Lung (tissue), 12 donors: ENCODE data around the gene ATF7IP2. TPM values are rescaled to one million over a fixed set of nuclear protein-coding genes. Genes with fewer than 3 reads are reported as not detected.
A peak's percentile ranks its signal among the peaks of the same experiment; 100 is the strongest.

Experiments used
- ATAC-seq: fragments of 200-7000 bp; cut with Tn5 transposase; one replicate; pipeline ENCODE4 v1.9.1; 2020; ENCODE audit warnings: moderate number of reproducible peaks; ENCODE audit not compliant: insufficient read depth, low FRiP score
- DNase-seq, 3 donors: peaks; one replicate each; pipeline ENCODE4 v3.0.0-alpha.2; 2013 to 2017
- H3K27ac ChIP-seq, 2 donors: one replicate each; pipeline ENCODE4 v1.5.1; 2013; ENCODE audit warnings: mild to moderate bottlenecking in 2 of 2, moderate library complexity in 2 of 2, control low read depth in 1 of 2, inconsistent platforms in 1 of 2, low read depth in 1 of 2, low read length in 1 of 2
- H3K27me3 ChIP-seq, 3 donors: one replicate each; pipeline ENCODE4 v1.5.1; 2013; ENCODE audit warnings: low read length in 2 of 3; ENCODE audit not compliant: control insufficient read depth in 3 of 3, insufficient read depth in 3 of 3
- H3K36me3 ChIP-seq, 4 donors: one replicate each; pipeline ENCODE4 v1.5.1; 2013; ENCODE audit warnings: low read length in 4 of 4, mild to moderate bottlenecking in 1 of 4, moderate library complexity in 1 of 4; ENCODE audit not compliant: control insufficient read depth in 4 of 4, insufficient read depth in 4 of 4
- H3K4me1 ChIP-seq, 5 donors: one replicate each; pipeline ENCODE4 v1.5.1; 2013; ENCODE audit warnings: low read length in 5 of 5, mild to moderate bottlenecking in 2 of 5, moderate library complexity in 1 of 5; ENCODE audit not compliant: control insufficient read depth in 5 of 5, insufficient read depth in 5 of 5
- H3K4me3 ChIP-seq: one replicate; pipeline ENCODE4 v1.5.1; 2013; ENCODE audit warnings: mild to moderate bottlenecking, control low read depth, moderate library complexity
- H3K9ac ChIP-seq, 2 donors: one replicate each; pipeline ENCODE4 v1.5.1; 2013; ENCODE audit warnings: low read length in 2 of 2, control low read depth in 1 of 2; ENCODE audit not compliant: insufficient read depth in 1 of 2
- H3K9me3 ChIP-seq, 4 donors: one replicate each; pipeline ENCODE4 v1.5.1; 2013; ENCODE audit warnings: low read length in 3 of 4, mild to moderate bottlenecking in 1 of 4, moderate library complexity in 1 of 4; ENCODE audit not compliant: control insufficient read depth in 4 of 4, insufficient read depth in 3 of 4
- WGBS, 2 donors: extraction: QIAGEN DNeasy Blood & Tissue Kit; methylation state at CpG; one replicate each; pipeline ENCODE4 v1.1.7; 2013; 5-methylcytosine and 5-hydroxymethylcytosine counted together
- polyA plus RNA-seq, 2 donors: library from polyadenylated mRNA; stranded (reverse); fragments of 200-250 nt; gene quantifications; one replicate each; pipeline ENCODE4 v1.2.1, GENCODE V29; 2013
- total RNA-seq, 2 donors: library from RNA; depleted of rRNA in 1 of 2; stranded (reverse); fragments of >200 nt in 1 of 2; gene quantifications; one replicate each; pipeline ENCODE4 v1.2.1, GENCODE V29; 2014 to 2021
- TF ChIP-seq, protein P1 (sequence below): IDR thresholded peaks from 2 replicates; pipeline ENCODE4 v1.5.1; 2012; ENCODE audit warnings: mild to moderate bottlenecking; ENCODE audit errors: control extremely low read depth, extremely low read depth
- donor health status: control.
- donor health status: control.
- donor health status: Bipolar disorder and iron deficiency.
- donor health status: healthy.
- donor health status: DM: yes; HTN: yes; CAD: no.

The ATF7IP2 gene
- total and polyA plus RNA-seq, 4 donors = 7.3 to 18.0 (median 14.5) TPM

DNA sequence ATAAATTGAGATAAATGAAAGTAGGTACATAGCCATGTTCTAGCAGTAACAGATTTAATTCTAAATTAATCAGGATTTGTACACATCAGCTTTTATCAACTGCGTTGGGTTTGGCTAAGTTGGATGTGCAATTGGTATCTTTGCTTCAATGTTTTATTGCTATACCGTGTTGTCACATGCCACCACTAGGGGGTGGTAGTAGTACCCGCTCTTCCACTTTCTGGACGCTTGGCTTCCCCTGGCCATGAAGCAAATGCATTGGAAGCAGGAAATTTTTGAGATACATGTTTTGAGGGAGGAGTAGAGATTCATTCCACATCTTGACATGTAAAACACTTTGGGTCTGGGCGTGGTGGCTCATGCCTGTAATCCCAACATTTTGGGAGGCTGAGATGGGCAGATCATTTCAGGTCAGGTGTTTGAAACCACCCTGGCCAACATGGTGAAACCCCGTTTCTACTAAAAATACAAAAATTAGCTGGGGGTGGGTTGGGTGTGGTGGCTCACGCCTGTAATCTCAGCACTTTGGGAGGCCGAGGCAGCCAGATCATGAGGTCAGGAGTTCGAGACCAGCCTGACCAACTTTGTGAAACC lies 135.9 kb downstream of the ATF7IP2 start:
- no peak overlapping the region for H3K9ac ChIP-seq
- H3K9me3 ChIP-seq = no peaks in the 10 kb centered on the region
- no peaks in the 10 kb centered on the region for H3K4me1 ChIP-seq
- H3K27me3 ChIP-seq = no peaks in the 10 kb centered on the region
- 43 to 56% methylated on average over 9 of the region's 9 CpGs for WGBS, 2 donors
- peaks cover 0 to 11% (median 7%) of the 10 kb centered on the region in 4 donors for H3K36me3 ChIP-seq
- ATAC-seq (peak; percentile 61), DNase-seq (peak; percentile 70 to 85 (median 78))
- TF ChIP-seq, protein P1, sequence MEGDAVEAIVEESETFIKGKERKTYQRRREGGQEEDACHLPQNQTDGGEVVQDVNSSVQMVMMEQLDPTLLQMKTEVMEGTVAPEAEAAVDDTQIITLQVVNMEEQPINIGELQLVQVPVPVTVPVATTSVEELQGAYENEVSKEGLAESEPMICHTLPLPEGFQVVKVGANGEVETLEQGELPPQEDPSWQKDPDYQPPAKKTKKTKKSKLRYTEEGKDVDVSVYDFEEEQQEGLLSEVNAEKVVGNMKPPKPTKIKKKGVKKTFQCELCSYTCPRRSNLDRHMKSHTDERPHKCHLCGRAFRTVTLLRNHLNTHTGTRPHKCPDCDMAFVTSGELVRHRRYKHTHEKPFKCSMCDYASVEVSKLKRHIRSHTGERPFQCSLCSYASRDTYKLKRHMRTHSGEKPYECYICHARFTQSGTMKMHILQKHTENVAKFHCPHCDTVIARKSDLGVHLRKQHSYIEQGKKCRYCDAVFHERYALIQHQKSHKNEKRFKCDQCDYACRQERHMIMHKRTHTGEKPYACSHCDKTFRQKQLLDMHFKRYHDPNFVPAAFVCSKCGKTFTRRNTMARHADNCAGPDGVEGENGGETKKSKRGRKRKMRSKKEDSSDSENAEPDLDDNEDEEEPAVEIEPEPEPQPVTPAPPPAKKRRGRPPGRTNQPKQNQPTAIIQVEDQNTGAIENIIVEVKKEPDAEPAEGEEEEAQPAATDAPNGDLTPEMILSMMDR = peak; percentile 48
- H3K4me3 ChIP-seq = no peak overlapping the region
- peak overlapping the region in 1 of 2 donors; percentile 12 for H3K27ac ChIP-seq

DNA sequence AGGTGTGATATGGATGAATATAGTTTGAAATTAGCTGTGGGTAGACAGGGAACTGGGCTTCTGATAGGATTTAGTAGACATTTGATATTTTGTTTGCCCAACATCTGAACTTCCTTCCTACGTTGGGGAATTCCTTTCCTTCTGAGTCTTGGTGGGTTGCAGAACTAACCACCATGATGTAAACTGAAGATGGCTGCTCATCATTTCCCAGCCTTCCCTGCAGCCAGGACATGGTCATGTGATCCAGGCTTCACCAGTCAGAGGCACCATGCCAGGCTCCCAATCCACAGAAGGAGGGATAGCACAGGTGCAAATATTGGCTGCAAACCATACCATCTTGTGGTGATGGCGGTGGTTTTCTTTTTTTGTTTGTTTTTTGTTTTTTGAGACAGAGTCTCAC lies 137.1 kb downstream of the ATF7IP2 start:
- no peak for ATAC-seq
- Histone ChIP-seq H3K27me3 (no peaks in the 10 kb centered on the region), H3K4me1 (no peaks in the 10 kb centered on the region), H3K27ac (no peak overlapping the region), H3K9me3 (no peaks in the 10 kb centered on the region), H3K4me3 (no peak overlapping the region), H3K36me3 (peaks cover 4 to 13% (median 8%) of the 10 kb centered on the region in 4 donors), H3K9ac (no peak overlapping the region)
- DNase-seq = no peak
- WGBS, 2 donors = 62 to 63% methylated on average over 2 of the region's 2 CpGs
- TF ChIP-seq, protein P1 = no peak

DNA sequence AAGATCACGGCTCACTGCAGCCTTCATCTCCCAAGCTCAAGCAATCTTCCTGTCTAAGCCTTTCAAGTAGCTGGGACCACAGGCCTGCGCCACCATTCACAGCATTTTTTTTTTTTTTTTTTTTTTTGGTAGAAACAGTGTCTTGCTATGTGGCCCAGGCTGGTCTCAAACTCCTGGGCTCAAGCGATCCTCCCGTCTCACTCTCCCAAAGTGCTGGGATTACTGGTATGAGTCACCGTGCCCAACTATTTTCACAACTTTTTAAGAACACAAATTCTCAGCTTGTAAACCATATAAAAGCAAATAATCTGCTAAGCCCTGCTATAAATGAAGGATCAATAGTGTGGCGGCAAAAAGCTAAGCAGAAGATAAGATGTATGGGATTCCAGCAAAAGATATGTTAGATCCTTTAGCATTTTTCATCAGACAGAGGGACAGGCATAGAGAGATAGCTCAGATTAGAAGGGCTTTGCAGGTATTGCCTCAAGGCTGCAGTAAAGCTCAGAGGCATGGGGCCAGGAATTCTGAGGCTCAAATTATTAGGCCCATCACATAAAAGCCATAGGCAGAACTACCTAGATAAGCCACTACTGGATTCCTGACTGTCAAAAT lies 139.5 kb downstream of the ATF7IP2 start:
- H3K9me3 ChIP-seq = no peaks in the 10 kb centered on the region
- no peaks in the 10 kb centered on the region for H3K4me1 ChIP-seq
- DNase-seq (no peak), ATAC-seq (no peak)
- no peak overlapping the region for H3K27ac ChIP-seq
- no peak overlapping the region for H3K4me3 ChIP-seq
- TF ChIP-seq, protein P1 = no peak
- H3K27me3 ChIP-seq = no peaks in the 10 kb centered on the region
- no peak overlapping the region for H3K9ac ChIP-seq
- H3K36me3 ChIP-seq = peaks cover 4 to 18% (median 11%) of the 10 kb centered on the region in 4 donors
- 94 to 95% methylated on average over 6 of the region's 6 CpGs for WGBS, 2 donors
